GM18502 (cell line): ENCODE measurements around the gene DVL1.
"Not testable (repeated sequence)": the region's sequence is repeated elsewhere in the genome, so short reads cannot be mapped to it uniquely, and the experiment has no call there.

ENCODE experiments used
- ATAC-seq: cut with Tn5 transposase; IDR thresholded peaks from one replicate; pipeline ENCODE4 v1.9.1; 2021; ENCODE audit warnings: mild to moderate bottlenecking; ENCODE audit not compliant: unreplicated experiment, poor library complexity

DVL1 gene

DNA sequence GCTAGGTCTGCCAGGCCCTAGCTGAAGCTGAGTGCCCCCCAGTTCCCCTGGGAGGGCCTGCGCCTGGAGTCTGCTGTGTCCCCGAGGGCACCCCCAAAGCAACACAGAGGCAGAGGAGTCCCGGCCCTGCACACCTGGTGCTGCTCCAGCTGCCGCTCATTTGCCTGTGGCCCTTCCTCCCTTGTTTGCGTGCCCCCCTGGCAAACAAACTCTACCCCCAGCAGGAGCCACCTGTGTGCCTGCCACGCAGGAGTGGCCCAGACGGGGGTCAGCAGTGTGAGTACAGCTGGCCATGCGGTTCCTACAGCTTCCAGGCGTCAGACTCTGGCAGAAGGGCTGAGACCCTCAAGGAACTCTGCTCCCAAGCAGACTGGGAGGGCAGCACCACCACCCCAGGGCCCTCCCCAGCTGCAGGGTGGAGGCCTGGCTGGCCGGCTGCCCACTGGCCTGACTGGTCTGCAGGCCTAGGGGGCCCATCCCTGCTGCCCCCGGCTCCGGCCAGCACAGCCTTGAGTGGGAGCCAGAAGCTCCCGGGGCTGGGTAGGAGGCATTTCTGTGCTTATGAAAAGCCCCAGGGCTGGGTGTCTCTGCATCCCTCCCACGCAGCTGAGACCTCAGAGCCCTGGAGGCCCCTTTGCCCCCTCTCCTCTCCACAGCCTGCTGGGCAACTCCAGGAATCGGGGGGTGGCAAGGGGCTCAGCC lies 18.7 kb downstream of the DVL1 start:
- ATAC-seq: no peak

- ATAC-seq: no peak
These were observed 19.7 kb downstream of the DVL1 start for GRCh38 chr1:1329304-1330210.

DNA sequence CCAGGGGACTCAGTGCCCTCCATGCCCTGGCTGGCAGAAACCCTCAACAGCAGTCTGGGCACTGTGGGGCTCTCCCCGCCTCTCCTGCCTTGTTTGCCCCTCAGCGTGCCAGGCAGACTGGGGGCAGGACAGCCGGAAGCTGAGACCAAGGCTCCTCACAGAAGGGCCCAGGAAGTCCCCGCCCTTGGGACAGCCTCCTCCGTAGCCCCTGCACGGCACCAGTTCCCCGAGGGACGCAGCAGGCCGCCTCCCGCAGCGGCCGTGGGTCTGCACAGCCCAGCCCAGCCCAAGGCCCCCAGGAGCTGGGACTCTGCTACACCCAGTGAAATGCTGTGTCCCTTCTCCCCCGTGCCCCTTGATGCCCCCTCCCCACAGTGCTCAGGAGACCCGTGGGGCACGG lies 21.0 kb downstream of the DVL1 start:
- no peak for ATAC-seq

DNA sequence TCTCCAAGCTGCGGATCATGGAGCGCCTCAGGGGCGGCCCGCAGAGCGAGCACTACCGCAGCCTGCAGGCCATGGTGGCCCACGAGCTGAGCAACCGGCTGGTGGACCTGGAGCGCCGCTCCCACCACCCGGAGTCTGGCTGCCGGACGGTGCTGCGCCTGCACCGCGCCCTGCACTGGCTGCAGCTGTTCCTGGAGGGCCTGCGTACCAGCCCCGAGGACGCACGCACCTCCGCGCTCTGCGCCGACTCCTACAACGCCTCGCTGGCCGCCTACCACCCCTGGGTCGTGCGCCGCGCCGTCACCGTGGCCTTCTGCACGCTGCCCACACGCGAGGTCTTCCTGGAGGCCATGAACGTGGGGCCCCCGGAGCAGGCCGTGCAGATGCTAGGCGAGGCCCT lies 21.9 kb downstream of the DVL1 start:
- ATAC-seq: no peak

- ATAC-seq: no peak
These were observed 23.1 kb downstream of the DVL1 start for GRCh38 chr1:1326075-1326605.

- no peak for ATAC-seq
These were observed 23.7 kb downstream of the DVL1 start for GRCh38 chr1:1325288-1326074.

- peak; percentile 70 for ATAC-seq
These were observed 24.5 kb downstream of the DVL1 start, which contains the start of the genes CPTP and INTS11 for GRCh38 chr1:1324524-1325287. Gene CPTP, plus strand, starts transcription at chr1:1324802. Its CDS starts 2,109 bp downstream, at chr1:1326911. Gene INTS11, minus strand, starts transcription at chr1:1324660. Its CDS starts 52 bp downstream, at chr1:1324608.

GRCh38 chr1:1324084-1324523 lies 25.1 kb downstream of the DVL1 start:
- peak; percentile 35 for ATAC-seq

DNA sequence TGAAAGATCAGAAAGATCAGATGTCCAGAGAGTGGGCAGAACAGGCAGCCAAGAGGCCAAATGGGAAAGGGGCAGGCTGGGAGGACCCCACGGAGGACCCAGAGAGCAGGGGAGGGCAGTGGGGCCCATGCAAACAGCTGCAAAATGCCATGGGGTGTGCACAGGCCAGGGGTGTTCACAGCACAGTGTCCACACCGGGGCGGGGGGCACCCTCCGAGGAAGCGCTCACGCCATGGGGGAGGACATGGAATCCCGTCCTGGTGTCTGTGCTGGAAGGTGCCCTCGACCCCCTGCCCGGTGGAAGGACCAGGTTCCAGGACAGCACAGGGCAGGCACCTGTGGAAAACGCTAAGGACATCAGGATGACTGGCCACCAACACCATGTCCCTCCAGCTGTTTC lies 26.3 kb downstream of the DVL1 start:
- no peak for ATAC-seq

DNA sequence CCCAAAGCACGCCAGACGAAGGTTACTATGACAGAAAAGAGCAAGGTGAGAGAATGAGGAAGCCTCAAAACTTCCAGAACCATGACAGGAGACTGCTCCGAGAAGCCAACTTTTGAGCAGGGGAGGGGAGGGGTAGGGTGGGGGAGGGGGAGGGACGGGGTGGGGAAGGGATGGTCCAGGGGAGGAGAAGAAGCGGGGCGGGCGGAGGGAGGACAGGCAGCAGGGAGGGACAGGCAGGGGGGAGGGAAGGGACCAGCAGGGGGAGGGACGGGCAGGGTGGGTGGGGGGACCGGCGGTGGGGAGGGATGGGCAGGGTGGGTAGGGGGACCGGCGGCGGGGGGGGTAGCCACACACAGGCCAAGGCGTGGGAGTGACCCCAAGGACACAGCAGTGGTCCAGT lies 26.8 kb downstream of the DVL1 start:
- ATAC-seq: no peak

DNA sequence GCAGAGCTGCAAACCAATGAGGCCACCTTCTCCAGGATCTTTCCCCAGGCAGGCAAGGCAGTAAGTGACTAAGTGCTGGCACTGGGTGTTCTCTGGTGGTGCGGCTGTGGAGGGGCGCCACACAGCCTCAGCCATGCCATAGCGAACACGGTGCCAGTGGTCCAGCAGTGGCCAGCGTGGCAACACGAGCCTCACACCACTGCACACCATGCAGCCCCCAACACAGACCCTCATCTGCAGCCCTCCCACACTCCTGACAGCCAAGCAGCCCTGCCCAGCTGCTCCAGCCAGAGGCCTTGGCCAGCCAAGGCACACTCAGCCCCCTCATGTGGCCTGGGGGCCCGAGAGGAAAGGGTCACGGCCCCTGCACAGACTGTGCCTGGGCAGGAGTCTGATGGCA lies 27.7 kb downstream of the DVL1 start:
- no peak for ATAC-seq

GRCh38 chr1:1320666-1321448 lies 28.4 kb downstream of the DVL1 start:
- ATAC-seq: no peak

DNA sequence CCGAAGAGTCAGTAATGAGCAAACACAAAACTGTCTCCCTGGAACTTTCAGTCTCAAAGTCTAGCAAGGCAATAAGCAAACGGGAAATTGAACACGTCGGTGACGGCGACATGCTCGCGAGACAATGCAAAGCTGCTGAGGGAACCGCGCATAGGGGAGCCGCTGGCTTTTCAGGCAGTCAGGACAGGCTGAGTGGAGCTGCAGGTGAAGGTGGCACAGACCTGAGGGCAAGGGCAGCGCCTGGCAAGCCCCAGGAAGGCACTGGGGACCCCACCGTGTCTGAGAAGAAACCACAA lies 29.6 kb downstream of the DVL1 start:
- no peak for ATAC-seq

GRCh38 chr1:1318777-1319645 lies 30.2 kb downstream of the DVL1 start:
- ATAC-seq: no peak

GRCh38 chr1:1318131-1318652 lies 31.0 kb downstream of the DVL1 start:
- ATAC-seq: no peak

DNA sequence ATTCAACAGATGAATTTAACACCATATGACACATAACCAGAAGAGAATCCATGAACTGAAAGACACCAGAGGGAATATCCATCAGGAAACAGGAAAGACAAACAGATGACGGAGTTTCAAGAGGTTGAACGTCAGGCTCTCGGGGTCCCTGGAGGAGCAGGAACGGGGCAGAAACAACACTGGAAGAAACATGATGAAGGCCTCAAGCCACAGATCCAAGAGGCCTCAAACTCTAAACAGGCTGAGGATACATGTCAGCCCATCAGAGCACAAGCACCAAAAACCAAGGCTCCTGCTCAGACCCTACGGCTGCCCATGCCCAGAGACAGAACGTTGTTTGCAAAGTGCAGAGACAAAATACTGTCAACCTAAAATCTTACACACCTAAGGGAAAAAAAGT lies 31.8 kb downstream of the DVL1 start:
- ATAC-seq: no peak

GRCh38 chr1:1316199-1316598 lies 33.0 kb downstream of the DVL1 start:
- not testable (repeated sequence) for ATAC-seq

DNA sequence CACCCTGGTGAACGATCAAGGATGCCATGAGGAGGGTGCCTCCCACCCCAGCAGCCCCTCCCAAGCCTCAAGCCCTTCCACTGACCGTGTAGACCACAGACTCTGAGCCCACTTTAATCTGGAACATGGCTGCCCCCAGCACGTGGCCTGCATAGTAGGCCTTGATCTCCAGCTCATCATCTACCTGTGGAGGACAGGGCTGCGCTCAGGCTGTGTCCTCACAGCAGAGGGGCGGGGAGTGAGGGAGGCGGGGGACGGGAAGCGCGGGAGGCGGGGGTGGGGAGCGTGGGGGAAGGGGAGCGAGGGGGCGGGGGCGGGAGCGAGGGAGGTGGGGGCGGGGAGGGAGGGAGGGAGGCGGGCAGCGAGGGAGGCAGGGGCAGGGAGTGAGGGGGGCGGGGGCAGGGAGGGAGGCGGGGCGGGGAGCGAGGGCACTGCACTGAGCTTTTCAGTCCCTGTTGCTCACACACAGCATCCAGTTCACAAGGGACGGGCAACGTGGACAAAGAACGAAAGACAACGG lies 33.7 kb downstream of the DVL1 start:
- ATAC-seq: no peak
